A673 (cell line): ENCODE data around the gene UTF1. TPM values are rescaled to one million over a fixed set of nuclear protein-coding genes. Genes with fewer than 3 reads are reported as not detected.

Experiments used
- BruUV-seq: library from RNA; stranded (reverse); fragments of 400-500 nt; replicated peaks from 2 replicates; lab custom pipeline; 2021; lab: Mats Ljungman, UMichigan
- CTCF ChIA-PET: fragments of 300-600 bp; sonication (Branson Sonifier 250); formaldehyde crosslinking; loops from one replicate; lab custom pipeline; 2022; ENCODE audit warnings: antibody characterized with exemption; lab: Charles Lee
- POLR2A ChIA-PET: fragments of 300-600 bp; sonication (Branson Sonifier 250); formaldehyde crosslinking; loops from one replicate; lab custom pipeline; 2022; ENCODE audit warnings: antibody characterized with exemption; ENCODE audit not compliant: low non-redundant PET; lab: Charles Lee
- DNase-seq: peaks from one replicate; pipeline ENCODE4 v3.0.0-alpha.2; 2015; ENCODE audit warnings: low spot score
- H3K27ac ChIP-seq: fragments of 200-600 bp; sonication (generic); 2 replicates; pipeline ENCODE4 v1.5.1; 2016; ENCODE audit warnings: mixed run types, low read depth, mild to moderate bottlenecking, mixed read lengths, antibody characterized with exemption, low read length; ENCODE audit not compliant: poor library complexity, severe bottlenecking
- H3K27me3 ChIP-seq: fragments of 200-600 bp; sonication (generic); replicated peaks from 2 replicates; pipeline ENCODE4 v1.6.1; 2017; ENCODE audit warnings: mixed run types, low read depth, mild to moderate bottlenecking, mixed read lengths, antibody characterized with exemption, low read length; ENCODE audit not compliant: insufficient read depth, poor library complexity
- H3K36me3 ChIP-seq: fragments of 200-600 bp; sonication (generic); 2 replicates; pipeline ENCODE4 v1.6.1; 2016; ENCODE audit warnings: mixed run types, mild to moderate bottlenecking, mixed read lengths, antibody characterized with exemption, low read length; ENCODE audit not compliant: insufficient read depth, poor library complexity, severe bottlenecking
- H3K4me1 ChIP-seq: fragments of 200-600 bp; sonication (generic); 2 replicates; pipeline ENCODE4 v1.6.1; 2017; ENCODE audit warnings: mixed run types, mild to moderate bottlenecking, mixed read lengths, antibody characterized with exemption, low read length; ENCODE audit not compliant: insufficient read depth, poor library complexity, severe bottlenecking
- H3K4me3 ChIP-seq: fragments of 200-600 bp; sonication (generic); 2 replicates; pipeline ENCODE4 v1.5.1; 2016; ENCODE audit warnings: low read depth, mixed run types, mild to moderate bottlenecking, mixed read lengths, low read length; ENCODE audit not compliant: poor library complexity, severe bottlenecking
- H3K9me3 ChIP-seq: fragments of 200-600 bp; sonication (generic); 2 replicates; pipeline ENCODE4 v1.6.1; 2016; ENCODE audit warnings: mixed run types, low read depth, mild to moderate bottlenecking, mixed read lengths, antibody characterized with exemption, low read length; ENCODE audit not compliant: poor library complexity, severe bottlenecking
- EZH2 ChIP-seq: fragments of 200-600 bp; sonication (generic); IDR thresholded peaks from 2 replicates; pipeline ENCODE4 v1.6.1; 2017; ENCODE audit warnings: borderline replicate concordance, low read depth, mild to moderate bottlenecking, mixed read lengths, antibody characterized with exemption, low read length; ENCODE audit not compliant: poor library complexity, severe bottlenecking
- intact Hi-C: fragments of 100-400 bp; cut with micrococcal nuclease; formaldehyde crosslinking; loops from one replicate; pipeline ENCODE4 v1.10.0; 2022; ENCODE audit not compliant: unreplicated experiment
- total RNA-seq: library from RNA; stranded (reverse); gene quantifications from 2 replicates; pipeline ENCODE4 v1.2.3, GENCODE V29; 2021
- TF ChIP-seq, protein P1 (sequence below): fragments of 300-800, 200-600 bp; sonication (generic); conservative IDR thresholded peaks from 2 replicates; pipeline ENCODE4 v1.5.1; 2017; ENCODE audit warnings: low read depth, mild to moderate bottlenecking, antibody characterized with exemption, low read length, moderate library complexity, mixed read lengths

Gene UTF1
- total RNA-seq, 1 experiment from 2014 or later: not detected

DNA sequence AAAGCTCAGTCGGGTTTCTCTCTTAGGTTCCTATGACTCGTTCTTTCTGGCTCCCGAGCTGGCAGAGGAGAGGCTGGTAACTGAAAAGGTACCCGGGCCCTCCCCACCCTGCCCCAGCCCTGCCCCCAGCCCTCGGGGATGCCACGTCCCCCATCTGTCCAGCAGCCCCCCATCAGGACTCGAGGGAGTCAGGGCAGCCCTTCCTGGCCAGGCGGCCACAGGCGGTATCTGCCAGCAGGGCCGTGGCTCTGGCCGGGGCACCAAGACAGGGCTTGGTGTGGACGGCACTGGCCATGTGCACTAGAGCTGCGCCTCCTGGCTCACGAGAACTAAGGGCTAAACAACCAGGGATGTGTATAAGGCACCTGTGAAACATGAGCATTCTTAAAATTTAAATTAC lies 40.3 kb upstream of the UTF1 start:
- H3K4me1 ChIP-seq: no peaks in the 10 kb centered on the region
- no peaks in the 10 kb centered on the region for H3K9me3 ChIP-seq
- intact Hi-C loops: no loop called here
- no peak for DNase-seq
- no TSS peak for BruUV-seq
- H3K4me3 ChIP-seq: no peak overlapping the region
- ChIA-PET POLR2A (no interaction called here), CTCF (no interaction called here)
- H3K27me3 ChIP-seq: peaks cover 50% of the 10 kb centered on the region
- TF ChIP-seq EZH2: no peak
- TF ChIP-seq, protein P1, sequence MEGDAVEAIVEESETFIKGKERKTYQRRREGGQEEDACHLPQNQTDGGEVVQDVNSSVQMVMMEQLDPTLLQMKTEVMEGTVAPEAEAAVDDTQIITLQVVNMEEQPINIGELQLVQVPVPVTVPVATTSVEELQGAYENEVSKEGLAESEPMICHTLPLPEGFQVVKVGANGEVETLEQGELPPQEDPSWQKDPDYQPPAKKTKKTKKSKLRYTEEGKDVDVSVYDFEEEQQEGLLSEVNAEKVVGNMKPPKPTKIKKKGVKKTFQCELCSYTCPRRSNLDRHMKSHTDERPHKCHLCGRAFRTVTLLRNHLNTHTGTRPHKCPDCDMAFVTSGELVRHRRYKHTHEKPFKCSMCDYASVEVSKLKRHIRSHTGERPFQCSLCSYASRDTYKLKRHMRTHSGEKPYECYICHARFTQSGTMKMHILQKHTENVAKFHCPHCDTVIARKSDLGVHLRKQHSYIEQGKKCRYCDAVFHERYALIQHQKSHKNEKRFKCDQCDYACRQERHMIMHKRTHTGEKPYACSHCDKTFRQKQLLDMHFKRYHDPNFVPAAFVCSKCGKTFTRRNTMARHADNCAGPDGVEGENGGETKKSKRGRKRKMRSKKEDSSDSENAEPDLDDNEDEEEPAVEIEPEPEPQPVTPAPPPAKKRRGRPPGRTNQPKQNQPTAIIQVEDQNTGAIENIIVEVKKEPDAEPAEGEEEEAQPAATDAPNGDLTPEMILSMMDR: no peak
- H3K27ac ChIP-seq: no peak overlapping the region
- no peaks in the 10 kb centered on the region for H3K36me3 ChIP-seq

DNA sequence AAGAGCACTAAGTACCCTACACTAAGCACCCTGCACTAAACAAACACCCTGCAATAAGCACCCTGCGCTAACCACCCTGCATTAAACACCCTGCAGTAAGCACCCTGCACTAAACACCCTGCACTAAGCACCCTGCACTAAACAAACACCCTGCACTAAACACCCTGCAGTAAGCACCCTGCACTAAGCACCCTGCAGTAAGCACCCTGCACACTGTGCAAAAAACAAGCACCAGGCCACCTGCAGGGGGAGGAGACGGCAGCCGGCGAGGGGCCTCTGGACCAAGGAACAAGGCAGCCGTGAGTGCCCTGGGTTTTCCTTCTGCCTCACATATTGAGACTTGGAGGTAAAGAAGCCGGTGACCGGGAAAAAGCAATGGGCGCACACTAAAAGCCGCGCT lies 39.8 kb upstream of the UTF1 start:
- Histone ChIP-seq H3K9me3 (no peaks in the 10 kb centered on the region), H3K4me1 (no peaks in the 10 kb centered on the region), H3K27ac (no peak overlapping the region), H3K27me3 (peaks cover 51% of the 10 kb centered on the region), H3K4me3 (no peak overlapping the region), H3K36me3 (no peaks in the 10 kb centered on the region)
- POLR2A ChIA-PET: no interaction called here
- CTCF ChIA-PET: no interaction called here
- TF ChIP-seq EZH2: no peak
- TF ChIP-seq, protein P1: no peak
- BruUV-seq: no TSS peak
- DNase-seq: no peak
- intact Hi-C loops: no loop called here

DNA sequence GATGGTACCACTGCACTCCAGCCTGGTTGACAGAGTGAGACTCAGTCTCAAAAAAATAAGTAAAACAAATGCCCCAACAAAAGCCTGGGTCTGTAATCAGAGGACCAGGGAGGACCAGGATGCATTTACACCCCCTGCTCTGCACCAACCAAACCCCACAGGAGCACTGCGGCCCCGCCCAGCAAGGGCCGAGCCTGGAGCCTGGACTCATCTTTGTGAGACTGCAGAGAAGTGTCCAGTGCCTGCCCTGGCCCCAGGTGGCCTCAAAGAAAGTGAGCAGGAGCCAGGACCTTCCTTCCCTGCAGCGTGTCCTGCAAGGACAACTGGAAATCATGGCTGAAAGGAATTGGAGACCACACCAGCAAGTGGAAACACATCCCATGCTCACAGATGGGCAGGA lies 38.4 kb upstream of the UTF1 start:
- Histone ChIP-seq H3K4me3 (no peak overlapping the region), H3K9me3 (no peaks in the 10 kb centered on the region), H3K27ac (no peak overlapping the region), H3K36me3 (no peaks in the 10 kb centered on the region), H3K4me1 (no peaks in the 10 kb centered on the region), H3K27me3 (peaks cover 45% of the 10 kb centered on the region)
- BruUV-seq: no TSS peak
- ChIA-PET CTCF (no interaction called here), POLR2A (no interaction called here)
- intact Hi-C loops: no loop called here
- TF ChIP-seq, protein P1: no peak
- no peak for TF ChIP-seq EZH2
- DNase-seq: no peak
